GM10248 (cell line): Measurements from ENCODE around the gene FNBP1L.
"Not testable (repeated sequence)": the region's sequence is repeated elsewhere in the genome, so short reads cannot be mapped to it uniquely, and the experiment has no call there.

ENCODE experiments used
- CTCF ChIA-PET: fragments of 300-600 bp; sonication (Branson Sonifier 250); formaldehyde crosslinking; extraction: SDS; loops from one replicate; lab custom pipeline; 2021; ENCODE audit warnings: antibody characterized with exemption; lab: Yijun Ruan, JAX
- POLR2A ChIA-PET: fragments of 350-650 bp; sonication (Branson Sonifier 250); formaldehyde crosslinking; extraction: SDS; loops from one replicate; lab custom pipeline; 2020; ENCODE audit warnings: antibody characterized with exemption; lab: Yijun Ruan, JAX
- DNase-seq: peaks from one replicate; pipeline ENCODE4 v3.0.0; 2012; ENCODE audit errors: extremely low spot score
- CTCF ChIP-seq: IDR thresholded peaks from 2 replicates; pipeline ENCODE4 v1.5.1; 2012; ENCODE audit warnings: mild to moderate bottlenecking, low read depth; ENCODE audit errors: extremely low read depth, missing control alignments, control extremely low read depth

The FNBP1L gene

GRCh38 chr1:93584261-93585003 is 136.5 kb downstream of the FNBP1L start:
- TF ChIP-seq CTCF: no peak
- ChIA-PET POLR2A (no interaction called here), CTCF (no interaction called here)
- DNase-seq: no peak

DNA sequence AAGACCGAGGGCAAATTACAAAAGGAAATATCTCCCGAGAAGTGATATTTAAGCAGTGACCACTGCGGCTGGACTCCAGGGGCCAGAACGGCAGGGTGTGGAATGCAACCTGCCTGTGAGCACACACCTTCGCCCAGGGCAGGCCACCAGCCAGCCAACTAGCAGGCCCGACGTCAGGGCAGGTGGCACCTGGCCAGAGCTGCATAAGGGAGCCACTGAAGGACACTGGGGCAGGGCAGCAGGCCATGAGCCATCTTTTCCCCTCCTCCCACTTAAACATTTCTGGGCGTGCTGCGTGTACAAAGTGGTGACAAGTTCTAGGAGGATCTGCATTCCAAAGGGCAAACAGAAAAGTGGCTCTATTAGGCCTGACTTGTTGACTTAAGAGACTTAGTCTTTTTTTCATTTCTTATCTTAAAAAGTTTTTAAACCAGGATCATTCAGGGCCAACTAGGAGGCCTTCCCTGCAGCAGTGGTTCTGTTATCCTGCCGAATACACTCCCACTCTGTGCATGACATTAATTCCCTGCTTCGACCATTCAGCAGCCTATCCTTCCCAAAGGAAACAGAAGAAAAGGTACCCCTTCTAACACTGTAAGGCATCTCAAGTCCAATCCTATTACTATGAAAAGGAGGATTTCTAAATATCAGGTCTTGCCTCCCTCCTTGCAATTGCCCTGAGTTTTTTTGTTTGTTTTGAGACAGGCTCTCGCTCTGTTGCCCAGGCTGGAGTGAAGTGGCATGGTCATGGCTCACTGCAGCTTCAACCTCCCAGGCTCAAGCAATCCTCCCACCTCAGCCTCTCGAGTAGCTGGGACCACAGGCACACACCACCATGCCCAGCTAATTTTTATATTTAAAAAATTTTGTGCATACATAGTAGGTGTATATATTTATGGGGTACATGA is 137.4 kb downstream of the FNBP1L start:
- TF ChIP-seq CTCF: no peak
- DNase-seq: no peak
- CTCF ChIA-PET: no interaction called here
- POLR2A ChIA-PET: no interaction called here

DNA sequence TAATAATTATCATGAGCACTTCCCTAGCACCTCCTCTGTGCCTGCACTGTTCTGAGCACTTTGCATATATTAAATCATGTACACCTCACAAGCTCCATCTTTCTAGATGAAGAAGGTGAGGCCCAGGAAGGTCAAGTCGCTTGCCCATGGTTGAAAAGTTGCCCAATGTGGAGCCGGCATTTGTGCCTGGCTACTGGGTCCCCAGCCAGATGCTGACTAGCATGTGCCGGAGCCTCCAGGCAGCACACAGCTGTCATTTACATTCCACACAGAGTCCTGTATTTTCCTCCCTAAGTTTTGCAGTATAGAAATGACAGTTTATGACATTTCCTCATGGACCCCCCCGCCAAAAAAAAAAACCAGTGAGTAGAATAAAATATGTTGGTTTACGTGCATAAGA is 139.4 kb downstream of the FNBP1L start:
- no peak for TF ChIP-seq CTCF
- CTCF ChIA-PET: interaction anchor here (0.7 to 1.3 kb wide), 4 partner anchors 18 to 42 kb away, joined by 3 to 6 read pairs (median 4); no protein-coding TSS in a partner anchor
- POLR2A ChIA-PET: no interaction called here
- no peak for DNase-seq

DNA sequence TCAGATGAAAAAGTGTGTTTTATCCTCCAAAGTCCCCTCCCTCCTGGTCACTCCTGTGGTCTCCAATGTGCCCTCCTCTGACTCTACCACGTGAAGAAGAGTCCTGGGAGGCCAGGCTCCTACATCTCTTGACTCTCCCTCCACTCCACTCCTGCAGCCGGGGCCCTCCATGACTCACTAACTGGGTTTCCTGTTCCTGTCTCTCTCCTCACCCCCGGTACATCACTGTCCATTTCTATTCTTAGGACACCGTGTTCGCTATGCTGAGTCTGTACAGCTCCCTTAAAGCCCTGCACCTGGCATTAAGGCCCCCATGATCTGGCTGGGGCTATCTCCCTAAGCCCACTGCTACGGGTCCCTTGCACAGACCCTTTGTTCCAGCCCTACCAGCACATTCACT is 140.3 kb downstream of the FNBP1L start:
- CTCF ChIA-PET: interaction anchor here (0.9 to 1.3 kb wide), 4 partner anchors 9 to 41 kb away, joined by 3 to 6 read pairs (median 4); no protein-coding TSS in a partner anchor
- POLR2A ChIA-PET: no interaction called here
- no peak for TF ChIP-seq CTCF

GRCh38 chr1:93588955-93589354 is 141.0 kb downstream of the FNBP1L start:
- CTCF ChIA-PET: interaction anchor here (1.2 kb wide), 1 partner anchor 10 kb away, joined by 3 read pairs; no protein-coding TSS in a partner anchor
- POLR2A ChIA-PET: no interaction called here
- no peak for DNase-seq
- TF ChIP-seq CTCF: no peak

More for the DNA sequence above, 140.3 kb downstream of the FNBP1L start:
- no peak for DNase-seq

GRCh38 chr1:93591291-93591675 is 143.4 kb downstream of the FNBP1L start:
- POLR2A ChIA-PET: interaction anchor here (0.5 kb wide), 1 partner anchor 270 kb away, joined by 3 read pairs; no protein-coding TSS in a partner anchor
- CTCF ChIA-PET: interaction anchor here (0.8 to 1.6 kb wide), 2 partner anchors 38 to 287 kb away, joined by 3 to 6 read pairs; no protein-coding TSS in a partner anchor
- not testable (repeated sequence) for DNase-seq
